Parathyroid adenoma (tissue), 2 donors: ENCODE results near the gene N4BP2L1.

Experiments used
- H2AFZ ChIP-seq: fragments of 300-600 bp; sonication (generic); one replicate; pipeline ENCODE4 v1.7.0; 2017; ENCODE audit warnings: antibody characterized with exemption, mild to moderate bottlenecking
- H3K27ac ChIP-seq: fragments of 300-600 bp; sonication (generic); one replicate; pipeline ENCODE4 v1.7.0; 2017
- H3K27me3 ChIP-seq: fragments of 300-600 bp; sonication (generic); one replicate; pipeline ENCODE4 v1.7.0; 2017; ENCODE audit warnings: low read length; ENCODE audit not compliant: control insufficient read depth, insufficient read depth
- H3K36me3 ChIP-seq: fragments of 300-600 bp; sonication (generic); one replicate; pipeline ENCODE4 v1.7.0; 2017; ENCODE audit warnings: low read length; ENCODE audit not compliant: control insufficient read depth, insufficient read depth
- H3K4me1 ChIP-seq: fragments of 300-600 bp; sonication (generic); one replicate; pipeline ENCODE4 v1.7.0; 2017; ENCODE audit warnings: control low read depth
- H3K4me2 ChIP-seq: fragments of 300-600 bp; sonication (generic); one replicate; pipeline ENCODE4 v1.7.0; 2017; ENCODE audit warnings: low read length
- H3K4me3 ChIP-seq: fragments of 300-600 bp; sonication (generic); one replicate; pipeline ENCODE4 v1.7.0; 2017; ENCODE audit warnings: low read depth, low read length
- H3K79me2 ChIP-seq: fragments of 300-600 bp; sonication (generic); one replicate; pipeline ENCODE4 v1.7.0; 2017; ENCODE audit warnings: control low read depth
- H3K9ac ChIP-seq: fragments of 300-600 bp; sonication (generic); one replicate; pipeline ENCODE4 v1.7.0; 2017; ENCODE audit warnings: mild to moderate bottlenecking
- H3K9me3 ChIP-seq: fragments of 300-600 bp; sonication (generic); one replicate; pipeline ENCODE4 v1.7.0; 2017; ENCODE audit warnings: low read length; ENCODE audit not compliant: control insufficient read depth
- TF ChIP-seq, protein P1 (sequence below): fragments of 300-600 bp; sonication (generic); IDR thresholded peaks from one replicate; pipeline ENCODE4 v1.7.0; 2017; ENCODE audit warnings: antibody characterized with exemption, mild to moderate bottlenecking
- donor health status: primary hyperparathyroidism.

N4BP2L1 gene

DNA sequence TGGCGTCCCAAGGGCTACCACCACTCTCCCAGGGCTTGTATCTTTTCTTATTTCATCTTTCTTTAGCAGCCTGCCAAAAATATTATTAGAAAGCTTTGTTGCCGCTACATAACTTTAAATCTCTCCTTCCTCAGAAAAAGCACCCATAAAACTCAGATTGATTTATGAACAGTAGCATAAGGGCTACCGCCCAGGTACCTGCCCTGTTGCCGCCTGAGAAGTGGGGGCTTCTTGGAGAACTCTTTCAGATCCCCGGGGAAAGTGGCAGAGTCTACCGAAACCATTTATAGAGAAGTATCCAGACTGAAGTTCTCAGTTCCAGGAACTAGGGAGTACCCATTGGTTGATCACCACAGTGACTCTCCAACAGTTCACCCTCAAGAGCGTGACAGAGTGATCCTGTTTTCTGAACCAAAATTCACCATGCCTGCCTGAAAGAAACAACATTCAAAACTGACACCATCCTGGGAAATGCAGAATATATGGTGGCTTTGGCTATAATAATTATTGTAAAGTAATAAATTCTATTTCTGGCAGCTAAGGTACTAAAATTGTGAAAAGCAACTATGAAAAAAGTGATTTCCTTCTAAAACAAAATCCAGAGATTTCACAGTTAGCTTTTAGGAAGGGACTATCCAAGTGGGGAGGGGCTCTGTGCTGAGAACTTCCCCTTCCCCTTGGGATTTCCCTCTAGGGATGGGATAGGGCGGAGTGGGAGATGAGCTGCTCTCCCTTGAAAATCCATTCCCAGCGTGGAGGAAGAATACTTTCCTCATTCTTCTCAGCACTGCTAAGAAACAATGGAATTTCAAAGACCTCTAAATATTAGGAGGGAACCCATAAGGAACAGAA, 877 bp upstream of the N4BP2L1 start:
- TF ChIP-seq, protein P1, sequence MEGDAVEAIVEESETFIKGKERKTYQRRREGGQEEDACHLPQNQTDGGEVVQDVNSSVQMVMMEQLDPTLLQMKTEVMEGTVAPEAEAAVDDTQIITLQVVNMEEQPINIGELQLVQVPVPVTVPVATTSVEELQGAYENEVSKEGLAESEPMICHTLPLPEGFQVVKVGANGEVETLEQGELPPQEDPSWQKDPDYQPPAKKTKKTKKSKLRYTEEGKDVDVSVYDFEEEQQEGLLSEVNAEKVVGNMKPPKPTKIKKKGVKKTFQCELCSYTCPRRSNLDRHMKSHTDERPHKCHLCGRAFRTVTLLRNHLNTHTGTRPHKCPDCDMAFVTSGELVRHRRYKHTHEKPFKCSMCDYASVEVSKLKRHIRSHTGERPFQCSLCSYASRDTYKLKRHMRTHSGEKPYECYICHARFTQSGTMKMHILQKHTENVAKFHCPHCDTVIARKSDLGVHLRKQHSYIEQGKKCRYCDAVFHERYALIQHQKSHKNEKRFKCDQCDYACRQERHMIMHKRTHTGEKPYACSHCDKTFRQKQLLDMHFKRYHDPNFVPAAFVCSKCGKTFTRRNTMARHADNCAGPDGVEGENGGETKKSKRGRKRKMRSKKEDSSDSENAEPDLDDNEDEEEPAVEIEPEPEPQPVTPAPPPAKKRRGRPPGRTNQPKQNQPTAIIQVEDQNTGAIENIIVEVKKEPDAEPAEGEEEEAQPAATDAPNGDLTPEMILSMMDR = no peak

DNA sequence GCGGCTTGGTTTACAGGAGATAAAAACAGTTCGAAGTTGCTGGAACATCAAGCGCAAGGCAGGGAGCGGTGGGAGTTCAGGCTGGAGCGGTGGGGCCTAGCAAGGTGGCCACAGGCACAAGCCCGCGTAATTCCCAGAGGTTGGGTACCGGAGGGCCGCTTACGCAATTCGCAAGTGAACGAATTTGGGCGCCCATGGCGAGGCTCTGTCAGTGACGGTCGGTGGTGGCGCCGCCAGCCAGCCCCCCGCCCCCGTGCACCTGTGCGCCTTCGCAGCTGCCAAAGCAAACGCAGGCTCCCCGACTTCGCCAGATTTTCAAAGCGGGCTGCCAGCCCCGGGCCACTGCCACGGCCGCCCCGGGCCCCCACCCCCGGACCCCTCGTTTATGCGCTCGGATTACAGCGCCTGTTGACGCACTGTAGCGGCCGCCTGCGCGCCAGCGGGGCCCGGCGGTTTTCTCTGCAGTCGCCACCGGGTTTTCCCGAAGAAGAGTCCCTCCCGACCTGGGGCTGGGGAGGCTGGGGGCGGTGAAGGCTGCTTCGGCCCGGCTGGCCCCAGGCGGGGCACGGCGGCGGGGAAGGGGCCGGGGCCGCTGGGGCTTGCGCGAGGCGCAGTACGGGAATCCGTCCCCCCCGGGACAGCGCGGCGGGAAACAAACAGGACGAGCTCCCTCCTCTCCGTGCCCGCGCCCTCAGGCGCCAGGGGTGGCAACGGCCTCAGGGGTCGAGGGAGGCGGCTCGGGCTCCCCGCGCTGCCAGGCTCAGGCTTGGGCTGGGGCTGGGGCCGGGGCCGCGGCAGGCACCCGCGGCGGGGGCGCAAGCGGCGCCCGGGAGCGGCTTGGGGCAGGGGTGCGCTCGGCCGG, 709 bp downstream of the N4BP2L1 start:
- Histone ChIP-seq H3K4me1 (no peaks in the 10 kb centered on the region), H3K4me2 (peak overlapping the region; percentile 88), H3K27ac (peak overlapping the region; percentile 56), H3K36me3 (no peaks in the 10 kb centered on the region), H3K9ac (no peak overlapping the region), H3K9me3 (no peaks in the 10 kb centered on the region), H3K79me2 (no peaks in the 10 kb centered on the region), H2AFZ (peak overlapping the region; percentile 19), H3K27me3 (no peaks in the 10 kb centered on the region), H3K4me3 (peak overlapping the region; percentile 66)
- TF ChIP-seq, protein P1 = no peak

More for the DNA sequence above, 877 bp upstream of the N4BP2L1 start:
- no peaks in the 10 kb centered on the region for H3K36me3 ChIP-seq
- no peaks in the 10 kb centered on the region for H3K27me3 ChIP-seq
- no peaks in the 10 kb centered on the region for H3K4me1 ChIP-seq
- H3K9me3 ChIP-seq = no peaks in the 10 kb centered on the region
- H3K9ac ChIP-seq = no peak overlapping the region
- H3K27ac ChIP-seq = peak overlapping the region; percentile 55
- peak overlapping the region; percentile 88 for H3K4me2 ChIP-seq
- peak overlapping the region; percentile 66 for H3K4me3 ChIP-seq
- H3K79me2 ChIP-seq = no peaks in the 10 kb centered on the region
- peak overlapping the region; percentile 77 for H2AFZ ChIP-seq

- Histone ChIP-seq H3K27me3 (no peaks in the 10 kb centered on the region), H3K36me3 (no peaks in the 10 kb centered on the region), H3K4me2 (peak overlapping the region; percentile 88), H3K27ac (peak overlapping the region; percentile 56), H3K79me2 (no peaks in the 10 kb centered on the region), H3K4me3 (peak overlapping the region; percentile 66), H2AFZ (peak overlapping the region; percentile 19), H3K9ac (no peak overlapping the region), H3K9me3 (no peaks in the 10 kb centered on the region), H3K4me1 (no peaks in the 10 kb centered on the region)
- TF ChIP-seq, protein P1 = no peak
Observed at GRCh38 chr13:32426191-32426989, 1.5 kb downstream of the N4BP2L1 start.

DNA sequence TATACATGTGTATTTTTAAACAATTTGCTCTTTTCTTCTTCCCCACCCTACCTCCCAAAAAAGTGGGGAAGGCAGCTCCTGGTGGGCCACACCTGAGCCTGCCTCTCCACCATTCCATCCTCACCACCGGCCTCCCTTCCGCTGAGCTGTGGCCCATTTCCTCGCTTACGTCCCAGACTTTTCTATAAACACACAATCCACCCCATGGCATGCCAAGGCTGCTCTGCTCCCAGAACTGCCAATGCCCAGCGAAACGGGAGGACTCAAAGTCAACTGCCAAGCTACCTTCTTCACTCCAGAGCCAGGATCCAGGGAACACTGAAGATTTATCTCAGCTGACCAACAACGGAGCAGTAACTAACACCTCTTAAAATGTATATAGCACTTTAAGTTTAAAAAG, 2.8 kb downstream of the N4BP2L1 start:
- Histone ChIP-seq H3K36me3 (no peaks in the 10 kb centered on the region), H3K27me3 (no peaks in the 10 kb centered on the region), H3K79me2 (no peaks in the 10 kb centered on the region), H3K27ac (no peak overlapping the region), H2AFZ (no peak overlapping the region), H3K4me3 (no peak overlapping the region), H3K9ac (no peak overlapping the region), H3K9me3 (no peaks in the 10 kb centered on the region), H3K4me2 (no peak overlapping the region), H3K4me1 (no peaks in the 10 kb centered on the region)
- TF ChIP-seq, protein P1 = no peak
